GM19468 (cell line): ENCODE data around the gene NELFA.

ENCODE experiments used
- ATAC-seq: cut with Tn5 transposase; IDR thresholded peaks from one replicate; pipeline ENCODE4 v1.9.1; 2021; ENCODE audit warnings: mild to moderate bottlenecking, moderate library complexity, moderate number of reproducible peaks; ENCODE audit not compliant: unreplicated experiment; ENCODE audit errors: extremely low read depth

NELFA gene

GRCh38 chr4:2008921-2009650, at the start of gene NELFA:
NELFA (minus strand) TSS chr4:2008974; CDS start chr4:2008959, 15 bp downstream.
- ATAC-seq: peak; percentile 56

- no peak for ATAC-seq
These were observed 48.8 kb upstream of the NELFA start for GRCh38 chr4:2057382-2058065.

GRCh38 chr4:2054217-2054616, 45.4 kb upstream of the NELFA start:
- ATAC-seq: no peak

- no peak for ATAC-seq
These were observed 42.3 kb upstream of the NELFA start for GRCh38 chr4:2051086-2051485.

- no peak for ATAC-seq
These were observed 41.0 kb upstream of the NELFA start for GRCh38 chr4:2049811-2050210.

GRCh38 chr4:2049381-2049780, 40.6 kb upstream of the NELFA start:
- ATAC-seq: no peak

GRCh38 chr4:2048831-2049230, 40.1 kb upstream of the NELFA start:
- ATAC-seq: no peak

GRCh38 chr4:2047781-2048581, 39.2 kb upstream of the NELFA start:
- no peak for ATAC-seq

- ATAC-seq: no peak
These were observed 38.4 kb upstream of the NELFA start for GRCh38 chr4:2047031-2047660.

- ATAC-seq: no peak
These were observed 37.5 kb upstream of the NELFA start for GRCh38 chr4:2046031-2046961.

GRCh38 chr4:2045518-2045951, 36.8 kb upstream of the NELFA start:
- ATAC-seq: no peak

GRCh38 chr4:2044542-2045517, 36.1 kb upstream of the NELFA start:
- no peak for ATAC-seq

- ATAC-seq: no peak
These were observed 35.3 kb upstream of the NELFA start for GRCh38 chr4:2044119-2044485.

GRCh38 chr4:2043396-2044118, 34.8 kb upstream of the NELFA start:
- no peak for ATAC-seq

- no peak for ATAC-seq
These were observed 34.2 kb upstream of the NELFA start for GRCh38 chr4:2042947-2043395.

- no peak for ATAC-seq
These were observed 33.6 kb upstream of the NELFA start for GRCh38 chr4:2042204-2042946.
